Measurements from ENCODE around the gene UBE2U. TPM values are rescaled to one million over a fixed set of nuclear protein-coding genes. Genes with fewer than 3 reads are reported as not detected.

Gene UBE2U
- total and polyA plus RNA-seq, 2 experiments from 2014 or later: not detected

GRCh38 chr1:64161357-64161941 is 42.0 kb upstream of the UBE2U start:
- Histone ChIP-seq H3F3A (replicated peaks; ENCODE audit: low read depth) (no peaks in the 10 kb centered on the region), H3K27ac (ENCODE audit: low read depth) (no peak overlapping the region), H3K4me1 (ENCODE audit: insufficient read depth) (no peaks in the 10 kb centered on the region), H3K27me3 (ENCODE audit: insufficient read depth) (no peaks in the 10 kb centered on the region), H3K36me3 (ENCODE audit: insufficient read depth) (peaks cover 23% of the 10 kb centered on the region; the same call in 1 of the 2 replicates), H2AFZ (no peak overlapping the region), H4K20me1 (replicated peaks; ENCODE audit: insufficient read depth) (no peaks in the 10 kb centered on the region), H3K79me2 (replicated peaks; ENCODE audit: insufficient read depth) (no peaks in the 10 kb centered on the region), H3K4me2 (no peak overlapping the region), H3K4me3 (no peak overlapping the region), H3K9me2 (ENCODE audit: insufficient read depth) (no peaks in the 10 kb centered on the region)
- H3K27ac Mint-ChIP-seq: no peak overlapping the region
- peaks cover 43% of the 10 kb centered on the region for H3K36me3 Mint-ChIP-seq (ENCODE audit: low read depth)
- peaks cover 5% of the 10 kb centered on the region for H3K4me1 Mint-ChIP-seq
- no peak for DNase-seq (ENCODE audit: low spot score)
- H3K9me3 Mint-ChIP-seq: no peaks in the 10 kb centered on the region
- no peak for TF ChIP-seq ZNF331 (CRISPR knock-in tag; IDR thresholded peaks at IDR 0.05; ENCODE audit: low read depth)
- no peak for TF ChIP-seq CTCF (conservative IDR thresholded peaks at IDR 0.05; ENCODE audit: low read depth in 2 of 2)
- no peak for TF ChIP-seq NANOG (IDR thresholded peaks at IDR 0.05; ENCODE audit: borderline replicate concordance)
- no peak for TF ChIP-seq POLR2AphosphoS5 (IDR thresholded peaks at IDR 0.05; ENCODE audit: low read depth)
- H3K4me3 Mint-ChIP-seq: no peak overlapping the region
- peaks cover 4% of the 10 kb centered on the region for H3K27me3 Mint-ChIP-seq (ENCODE audit: insufficient read depth, low read depth, poor library complexity)
- ATAC-seq: no peak

- H3K9me2 ChIP-seq (ENCODE audit: insufficient read depth): no peaks in the 10 kb centered on the region
- H3K4me2 ChIP-seq: no peak overlapping the region
- Mint-ChIP-seq H3K36me3 (ENCODE audit: low read depth) (peaks cover 47% of the 10 kb centered on the region), H3K9me3 (no peaks in the 10 kb centered on the region), H3K27ac (0 out of 2 replicates have a peak overlapping the region, but pooled peaks have one; percentile 39), H3K4me1 (peaks cover 5% of the 10 kb centered on the region), H3K27me3 (ENCODE audit: insufficient read depth, low read depth, poor library complexity) (peaks cover 4% of the 10 kb centered on the region), H3K4me3 (no peak overlapping the region)
- H3K4me1 ChIP-seq (ENCODE audit: insufficient read depth): no peaks in the 10 kb centered on the region
- ATAC-seq (no peak; the same call in 1 of the 3 replicates), DNase-seq (ENCODE audit: low spot score) (no peak)
- H3K27ac ChIP-seq (ENCODE audit: low read depth): no peak overlapping the region
- no peaks in the 10 kb centered on the region for H3K79me2 ChIP-seq (replicated peaks; ENCODE audit: insufficient read depth)
- no peak overlapping the region for H2AFZ ChIP-seq
- H3F3A ChIP-seq (replicated peaks; ENCODE audit: low read depth): no peaks in the 10 kb centered on the region
- H3K36me3 ChIP-seq (ENCODE audit: insufficient read depth): peaks cover 23% of the 10 kb centered on the region; the same call in 1 of the 2 replicates
- H3K4me3 ChIP-seq: no peak overlapping the region
- H3K27me3 ChIP-seq (ENCODE audit: insufficient read depth): no peaks in the 10 kb centered on the region
- H4K20me1 ChIP-seq (replicated peaks; ENCODE audit: insufficient read depth): no peaks in the 10 kb centered on the region
- TF ChIP-seq ZNF331 (CRISPR knock-in tag; IDR thresholded peaks at IDR 0.05; ENCODE audit: low read depth) (no peak), EZH2 (IDR thresholded peaks at IDR 0.05; ENCODE audit: low read depth, unreplicated experiment) (no peak), CTCF (conservative IDR thresholded peaks at IDR 0.05; ENCODE audit: low read depth in 2 of 2) (no peak), NANOG (IDR thresholded peaks at IDR 0.05; ENCODE audit: borderline replicate concordance) (no peak), STAT1 (IDR thresholded peaks at IDR 0.05; ENCODE audit: unreplicated experiment) (no peak), POLR2AphosphoS5 (IDR thresholded peaks at IDR 0.05; ENCODE audit: low read depth) (no peak), ZNF462 (CRISPR knock-in tag; IDR thresholded peaks at IDR 0.05) (no peak)
Observed at GRCh38 chr1:64162151-64162550, 41.3 kb upstream of the UBE2U start.

Data from GM23338 (cell line).